HG03558 (cell line): ENCODE results near the gene PDE6C.
"Not testable (repeated sequence)": the region's sequence is repeated elsewhere in the genome, so short reads cannot be mapped to it uniquely, and the experiment has no call there.

Source experiments
- ATAC-seq: cut with Tn5 transposase; IDR thresholded peaks from one replicate; pipeline ENCODE4 v1.9.1; 2021; ENCODE audit warnings: moderate number of reproducible peaks; ENCODE audit not compliant: unreplicated experiment; ENCODE audit errors: extremely low read depth

The PDE6C gene

DNA sequence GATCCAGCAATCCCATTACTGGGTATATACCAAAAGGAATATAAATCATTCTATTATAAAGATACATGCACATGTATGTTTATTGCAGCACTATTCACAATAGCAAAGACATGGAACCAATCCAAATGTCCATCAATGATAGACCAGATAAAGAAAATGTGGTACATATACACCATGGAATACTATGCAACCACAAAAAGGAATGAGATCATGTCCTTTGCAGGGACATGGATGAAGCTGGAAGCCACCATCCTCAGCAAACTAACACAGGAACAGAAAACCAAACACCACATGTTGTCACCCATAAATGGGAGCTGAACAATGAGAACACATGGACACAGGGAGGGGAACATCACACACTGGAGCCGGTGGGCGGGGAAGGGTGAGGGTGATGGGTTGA is 84.2 kb downstream of the PDE6C start:
- ATAC-seq, result not testable (repeated sequence)

DNA sequence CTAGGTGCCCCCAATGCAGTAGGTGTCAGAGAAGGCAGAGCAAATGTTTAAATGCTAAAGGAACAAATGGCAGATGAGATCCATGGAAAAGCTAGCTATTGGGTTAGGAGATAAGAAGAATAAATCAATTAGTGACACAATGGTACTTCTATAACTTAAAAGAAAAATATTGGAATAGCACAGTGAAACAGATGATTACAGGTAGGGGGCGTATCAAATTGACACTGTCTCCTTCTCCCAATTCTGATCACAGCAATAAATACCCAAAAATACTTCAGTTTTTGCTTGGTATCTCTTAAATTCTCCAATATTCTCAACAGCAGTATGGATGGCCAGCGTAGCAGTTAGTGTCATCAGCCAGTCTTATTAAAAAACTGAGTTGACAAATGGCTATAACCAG is 84.9 kb downstream of the PDE6C start:
- no peak for ATAC-seq

DNA sequence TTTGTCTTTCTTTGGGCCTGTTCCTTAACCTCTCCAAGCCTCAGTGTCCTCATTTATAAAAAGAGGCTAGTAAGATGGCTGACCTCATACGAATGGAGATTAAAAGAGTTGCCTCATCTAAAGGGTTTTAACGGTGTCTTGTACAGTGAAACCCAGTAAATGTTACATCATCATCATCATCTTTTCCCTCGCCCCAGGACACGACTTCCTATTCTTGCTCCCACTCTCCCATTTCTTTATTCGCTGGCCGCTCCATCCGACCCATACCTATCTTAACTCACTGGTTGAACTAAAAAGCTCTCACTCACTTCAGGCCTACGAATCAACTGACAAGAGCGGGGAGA is 89.5 kb downstream of the PDE6C start:
- ATAC-seq, result no peak

DNA sequence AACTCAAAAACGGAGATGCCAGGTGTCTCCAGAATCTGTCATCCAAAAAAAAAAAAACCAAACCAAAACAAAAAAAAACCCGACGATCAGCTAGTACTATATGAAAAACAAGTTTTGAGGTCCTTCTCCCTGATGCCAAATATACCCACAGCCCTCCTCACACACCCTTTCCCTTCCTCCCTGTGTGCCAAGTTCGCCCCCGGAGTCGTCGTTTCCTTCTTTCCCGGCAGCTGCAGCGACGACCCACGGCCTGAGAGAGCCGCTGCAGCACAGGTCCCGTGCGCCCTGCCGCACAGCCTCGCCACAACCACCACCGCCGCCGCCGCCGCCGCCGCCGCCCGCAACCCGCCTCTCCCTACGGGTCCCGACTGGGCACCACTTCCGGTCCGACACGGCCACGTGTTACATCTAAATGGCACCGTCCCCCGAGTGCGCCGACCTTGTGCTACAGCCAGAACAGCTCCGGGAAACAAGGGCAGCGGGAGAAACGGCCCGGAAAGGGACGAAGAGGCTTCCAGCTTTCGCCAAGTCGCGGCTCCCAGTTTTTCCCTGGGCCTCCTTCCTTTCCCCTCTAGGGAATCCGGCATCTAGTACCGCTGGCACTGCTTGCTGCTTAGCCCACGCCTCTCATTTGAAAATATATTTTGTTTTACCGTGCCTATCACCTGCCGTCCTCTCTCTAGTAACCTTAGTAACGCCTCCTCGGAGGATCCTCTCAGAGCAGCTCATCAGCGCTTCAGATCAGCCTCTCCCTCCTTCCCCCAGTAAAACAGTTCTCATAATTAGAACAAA is 90.1 kb downstream of the PDE6C start, which contains the start of gene FRA10AC1:
Gene FRA10AC1, minus strand, starts transcription at position 383 of the 792 bp plus-strand sequence. CDS start 2,486 bp downstream, outside the sequence.
- peak; percentile 47 for ATAC-seq

DNA sequence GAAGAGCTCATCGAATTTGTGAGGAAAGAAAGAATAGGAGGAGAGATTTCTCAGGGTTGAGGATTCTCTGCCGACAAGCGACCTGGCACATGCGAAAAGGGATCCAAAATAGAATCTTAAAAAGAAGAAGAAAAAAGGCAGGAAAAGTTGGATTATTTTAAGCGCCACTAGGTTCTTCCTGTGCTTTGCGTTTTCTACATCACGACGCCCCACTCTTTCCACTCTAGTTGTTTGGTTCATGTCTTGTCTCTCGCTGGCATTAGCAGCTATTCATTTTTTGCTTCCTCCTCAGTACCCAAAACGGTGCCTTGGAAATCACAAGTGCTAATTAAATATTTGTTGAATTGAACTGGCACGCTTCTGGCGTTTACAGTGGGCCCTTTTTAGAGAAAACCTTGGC is 90.7 kb downstream of the PDE6C start:
- ATAC-seq, result no peak

DNA sequence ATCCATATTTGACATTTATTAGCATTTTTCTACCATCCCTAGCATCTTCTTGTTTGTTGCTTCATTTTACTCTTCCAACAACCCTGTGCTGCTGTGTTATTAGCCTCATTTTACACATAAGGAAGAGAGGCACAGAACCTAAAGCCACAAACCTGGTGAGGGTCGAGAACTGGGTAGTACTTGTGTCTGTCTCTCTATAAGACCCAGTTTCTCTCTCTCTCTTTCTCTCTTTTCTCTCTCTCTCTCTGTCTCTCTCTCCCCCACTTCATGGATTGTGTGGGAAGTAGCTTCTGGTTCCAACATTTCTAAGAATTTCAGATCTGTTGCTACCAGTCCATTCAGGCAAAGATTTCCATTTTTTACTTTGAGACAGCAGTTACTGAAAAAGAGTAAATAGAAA is 91.5 kb downstream of the PDE6C start:
- no peak for ATAC-seq

DNA sequence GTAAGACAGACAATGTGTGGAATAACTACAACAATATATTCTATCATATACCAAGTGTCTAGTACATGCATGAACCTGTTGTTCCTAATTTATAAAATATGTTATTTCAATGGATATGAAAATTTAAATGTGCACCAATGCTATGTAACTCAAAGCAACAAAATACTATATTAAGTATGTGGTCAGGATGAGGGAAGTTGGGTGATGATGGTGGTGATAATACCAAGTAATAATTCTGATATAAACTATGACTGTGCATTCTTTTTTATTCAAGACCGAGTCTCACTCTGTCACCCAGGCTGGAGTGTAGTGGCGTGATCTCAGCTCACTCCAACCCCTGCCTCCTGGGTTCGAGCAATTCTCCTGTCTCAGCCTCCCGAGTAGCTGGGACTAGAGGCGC is 92.1 kb downstream of the PDE6C start:
- ATAC-seq, result no peak

DNA sequence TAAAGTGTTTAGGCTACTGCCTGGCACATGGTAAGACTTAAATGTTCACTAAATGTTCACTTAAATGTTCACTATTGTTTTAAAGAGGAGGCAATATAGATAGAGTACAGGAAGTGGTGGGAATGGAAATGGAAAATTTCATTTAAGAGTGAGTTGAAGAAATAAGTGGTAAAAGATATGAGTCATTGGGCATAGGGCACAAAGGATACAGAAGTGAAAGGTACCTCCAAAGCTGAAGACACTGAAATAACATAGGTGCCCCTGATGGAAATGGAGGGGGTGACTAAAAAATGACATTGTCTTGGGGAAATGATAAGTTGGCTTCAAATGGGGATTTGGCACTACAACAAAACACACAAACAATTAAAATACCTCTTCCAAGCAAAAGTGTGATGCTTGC is 95.3 kb downstream of the PDE6C start:
- ATAC-seq, result no peak

DNA sequence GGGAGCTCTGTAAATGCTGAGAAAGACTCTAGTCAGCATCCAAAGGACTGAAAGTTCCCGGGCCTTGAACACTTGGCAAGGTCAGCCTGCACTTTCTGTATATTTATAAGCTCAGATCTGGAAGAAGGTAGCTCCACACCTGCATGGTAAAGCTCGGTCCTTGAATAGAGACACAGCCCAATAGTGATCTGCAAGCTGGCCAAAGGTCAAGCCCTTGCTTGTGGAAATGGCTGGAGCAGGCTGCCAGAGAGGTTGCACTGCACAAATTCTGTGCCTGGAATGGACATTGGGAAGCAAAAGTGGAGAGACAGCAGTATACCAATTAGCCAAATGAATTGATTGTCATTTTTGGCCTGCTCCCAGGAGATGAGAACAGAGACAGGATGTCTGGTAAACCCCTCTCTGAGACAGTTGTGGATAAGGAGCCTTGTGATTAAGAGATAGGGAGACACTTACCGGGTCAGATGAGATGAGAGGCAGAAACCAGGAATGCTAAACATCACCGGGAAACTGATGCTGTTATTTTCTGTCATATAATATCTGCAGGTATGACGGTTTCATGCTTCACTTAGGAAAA is 98.1 kb downstream of the PDE6C start:
- ATAC-seq, result no peak

DNA sequence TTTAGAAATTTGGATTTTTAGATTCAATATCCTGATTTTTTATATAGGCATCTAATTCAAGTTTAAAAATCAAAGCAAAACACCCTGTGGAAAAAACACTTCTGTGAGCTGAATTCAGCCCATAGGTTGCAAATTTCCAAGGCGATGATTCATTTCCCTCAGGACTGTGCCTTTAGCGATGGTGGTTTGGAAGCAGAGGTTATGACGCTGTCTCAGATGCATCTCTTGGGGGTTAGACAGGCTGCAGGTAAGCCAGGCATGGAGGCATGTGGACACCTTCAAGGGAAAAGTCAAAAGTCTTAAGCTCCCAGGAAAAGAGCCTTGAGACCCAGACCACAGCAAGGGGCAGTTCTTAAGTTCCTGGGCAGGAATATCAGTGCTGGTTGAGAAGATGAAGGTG is 99.6 kb downstream of the PDE6C start:
- no peak for ATAC-seq

DNA sequence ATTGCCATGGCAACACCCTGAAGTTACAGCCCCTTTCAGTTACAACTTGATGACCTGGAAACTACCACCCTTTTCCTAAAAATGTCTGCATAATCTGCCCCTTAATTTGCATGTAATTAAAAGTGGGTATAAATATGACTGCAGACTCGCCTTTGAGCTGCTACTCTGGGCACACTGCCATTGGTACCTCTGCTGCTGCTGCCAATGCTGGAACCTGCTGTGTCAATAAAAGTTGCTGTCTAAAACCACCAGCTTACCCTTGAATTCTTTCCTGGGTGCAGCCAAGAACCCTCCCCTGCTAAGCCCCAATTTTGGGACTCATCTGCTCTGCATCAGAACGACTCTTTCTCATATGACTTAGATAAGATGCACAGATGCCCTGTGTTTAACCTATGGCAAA is 100.3 kb downstream of the PDE6C start:
- no peak for ATAC-seq

DNA sequence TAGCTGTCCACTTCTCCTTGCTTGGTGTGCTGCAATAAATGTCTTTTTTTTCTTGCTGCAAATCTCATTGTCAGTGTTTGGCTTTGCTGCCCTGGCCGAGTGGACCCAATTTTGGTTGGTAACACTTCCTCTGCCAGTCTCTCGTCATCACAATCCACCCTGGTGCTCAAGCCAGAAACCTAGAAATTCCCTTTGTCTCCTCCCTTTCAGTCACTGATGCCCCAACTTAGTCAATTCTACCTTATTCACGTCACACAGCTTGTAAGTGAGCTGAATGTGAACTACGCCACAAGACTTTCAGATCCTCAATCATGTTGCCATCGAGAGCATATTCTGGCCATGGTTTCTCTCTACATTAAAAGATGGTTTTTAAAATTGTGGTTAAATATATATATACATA is 103.0 kb downstream of the PDE6C start:
- peak; percentile 89 for ATAC-seq
